HCT116 (cell line): ENCODE measurements around the gene MOCS2. TPM values are rescaled to one million over a fixed set of nuclear protein-coding genes. Genes with fewer than 3 reads are reported as not detected.

Experiments
- ATAC-seq: fragments of 200-7000 bp; cut with Tn5 transposase; 2 replicates; pipeline ENCODE4 v1.9.1; 2020; ENCODE audit warnings: mild to moderate bottlenecking, moderate library complexity
- BruUV-seq: library from RNA; stranded (reverse); fragments of 400-500 nt; replicated peaks from 2 replicates; lab custom pipeline; 2021; lab: Mats Ljungman, UMichigan
- CTCF ChIA-PET: fragments of 300-600 bp; sonication (Branson Sonifier 250); formaldehyde crosslinking; loops from one replicate; lab custom pipeline; 2021; ENCODE audit warnings: antibody characterized with exemption; lab: Charles Lee
- POLR2A ChIA-PET: fragments of 300-600, 350-600 bp; sonication (Branson Sonifier 250); formaldehyde crosslinking; loops from one replicate; lab custom pipeline; 2021; ENCODE audit warnings: antibody characterized with exemption; lab: Charles Lee
- RAD21 ChIA-PET, 2 experiments: fragments of 300-600 bp; sonication (Branson Sonifier 250); formaldehyde crosslinking; loops; one replicate each; lab custom pipeline; 2023; ENCODE audit warnings: low total read pairs in 2 of 2; ENCODE audit not compliant: uncharacterized antibody in 2 of 2, unreplicated experiment in 2 of 2, low non-redundant PET in 1 of 2; lab: Charles Lee
- DNase-seq: peaks from one replicate; pipeline ENCODE4 v3.0.0-alpha.2; 2010; ENCODE audit warnings: low read depth, low spot score
- H2AFZ ChIP-seq: fragments of 200-600 bp; shearing (Covaris generic), sonication (generic); 2 replicates; pipeline ENCODE4 v1.6.1; 2017; ENCODE audit warnings: low read depth, mixed run types, mixed read lengths, antibody characterized with exemption, low read length; ENCODE audit not compliant: poor library complexity, severe bottlenecking
- H3K27ac ChIP-seq: 2 replicates; pipeline ENCODE4 v1.5.1; 2012; ENCODE audit warnings: low read depth, low read length
- H3K27me3 ChIP-seq: fragments of 200-600 bp; sonication (generic); 2 replicates; pipeline ENCODE4 v1.6.1; 2016; ENCODE audit warnings: mixed run types, low read length, mixed read lengths; ENCODE audit not compliant: insufficient read depth
- H3K36me3 ChIP-seq, 2 experiments: fragments of 200-500 bp in 1 of 2; fragments of 200-600 bp in 1 of 2; sonication (Bioruptor generic) in 1 of 2; sonication (generic) in 1 of 2; 2 replicates each; pipeline versions ENCODE4 v1.5.1 to v1.6.1; 2014 to 2016; ENCODE audit warnings: low read length in 2 of 2, inconsistent platforms in 1 of 2, mixed read lengths in 1 of 2, mixed run types in 1 of 2; ENCODE audit not compliant: insufficient read depth in 2 of 2, control insufficient read depth in 1 of 2
- H3K4me1 ChIP-seq, 2 experiments: fragments of 200-600 bp in 1 of 2; sonication (generic) in 1 of 2; 2 replicates each; pipeline versions ENCODE4 v1.5.1 to v1.6.1; 2012 to 2017; ENCODE audit warnings: low read length in 2 of 2, inconsistent platforms in 1 of 2, mild to moderate bottlenecking in 1 of 2, mixed read lengths in 1 of 2, mixed run types in 1 of 2, moderate library complexity in 1 of 2; ENCODE audit not compliant: insufficient read depth in 2 of 2, control insufficient read depth in 1 of 2
- H3K4me2 ChIP-seq: fragments of 200-600 bp; sonication (generic); 2 replicates; pipeline ENCODE4 v1.6.1; 2017; ENCODE audit warnings: mixed run types, low read length, mixed read lengths
- H3K4me3 ChIP-seq, 2 experiments: fragments of 200-600 bp in 1 of 2; sonication (generic) in 1 of 2; replicated peaks in 1 of 2; 2 replicates each; pipeline ENCODE4 v1.5.1; 2011 to 2016; ENCODE audit warnings: low read length in 2 of 2, control low read depth in 1 of 2, low read depth in 1 of 2, mild to moderate bottlenecking in 1 of 2, mixed read lengths in 1 of 2, mixed run types in 1 of 2
- H3K79me2 ChIP-seq: fragments of 200-600 bp; sonication (generic); 2 replicates; pipeline ENCODE4 v1.6.1; 2017; ENCODE audit warnings: mild to moderate bottlenecking, mixed run types, low read length, moderate library complexity, mixed read lengths; ENCODE audit not compliant: insufficient read depth
- H3K9ac ChIP-seq: fragments of 200-600 bp; sonication (generic); 2 replicates; pipeline ENCODE4 v1.6.1; 2016; ENCODE audit warnings: low read length, mixed read lengths
- H3K9me2 ChIP-seq: fragments of 200-600 bp; sonication (generic), shearing (Covaris generic); 2 replicates; pipeline ENCODE4 v1.6.1; 2017; ENCODE audit warnings: mixed run types, mild to moderate bottlenecking, moderate library complexity; ENCODE audit not compliant: insufficient read depth
- H3K9me3 ChIP-seq, 2 experiments: fragments of 200-500 bp in 1 of 2; fragments of 200-600 bp in 1 of 2; sonication (Bioruptor generic) in 1 of 2; sonication (generic) in 1 of 2; 2 replicates each; pipeline ENCODE4 v1.6.1; 2014 to 2017; ENCODE audit warnings: low read length in 2 of 2, mixed read lengths in 2 of 2, inconsistent platforms in 1 of 2, low read depth in 1 of 2, mild to moderate bottlenecking in 1 of 2, mixed run types in 1 of 2, moderate library complexity in 1 of 2; ENCODE audit not compliant: control insufficient read depth in 1 of 2, insufficient read depth in 1 of 2
- H4K20me1 ChIP-seq: fragments of 200-600 bp; sonication (generic), shearing (Covaris generic); 2 replicates; pipeline ENCODE4 v1.6.1; 2017; ENCODE audit warnings: mixed run types, mild to moderate bottlenecking, moderate library complexity; ENCODE audit not compliant: insufficient read depth
- CEBPB ChIP-seq: IDR thresholded peaks from 2 replicates; pipeline ENCODE4 v1.6.1; 2012; ENCODE audit warnings: low read depth
- FOSL1 ChIP-seq: IDR thresholded peaks from 2 replicates; pipeline ENCODE4 v1.6.1; 2012; ENCODE audit warnings: low read depth
- MAX ChIP-seq: IDR thresholded peaks from 2 replicates; pipeline ENCODE4 v1.6.1; 2012
- POLR2AphosphoS5 ChIP-seq: IDR thresholded peaks from 2 replicates; pipeline ENCODE4 v1.6.1; 2011; ENCODE audit warnings: mild to moderate bottlenecking, low read depth, low read length, moderate library complexity
- REST ChIP-seq: IDR thresholded peaks from 2 replicates; pipeline ENCODE4 v1.6.1; 2012; ENCODE audit warnings: low read depth
- SRF ChIP-seq: IDR thresholded peaks from 2 replicates; pipeline ENCODE4 v1.6.1; 2012; ENCODE audit warnings: low read depth
- TCF7L2 ChIP-seq: IDR thresholded peaks from 2 replicates; pipeline ENCODE4 v1.7.0; 2011; ENCODE audit warnings: borderline replicate concordance, inconsistent platforms; ENCODE audit not compliant: insufficient read depth, insufficient read length; ENCODE audit errors: extremely low read depth
- ZBTB33 ChIP-seq: IDR thresholded peaks from 2 replicates; pipeline ENCODE4 v1.6.1; 2011; ENCODE audit warnings: mild to moderate bottlenecking, low read length, moderate library complexity; ENCODE audit not compliant: insufficient replicate concordance; ENCODE audit errors: extremely low read depth
- ZFX ChIP-seq: fragments of 450-650 bp; IDR thresholded peaks from 2 replicates; pipeline ENCODE4 v1.6.1; 2017
- ZNF274 ChIP-seq: fragments of 200-500 bp; sonication (Bioruptor generic); IDR thresholded peaks from 2 replicates; pipeline ENCODE4 v1.6.1; 2014; ENCODE audit warnings: mild to moderate bottlenecking, low read depth, low read length, inconsistent platforms
- intact Hi-C: fragments of 100-400 bp; cut with micrococcal nuclease; formaldehyde crosslinking; loops from 2 replicates; pipeline ENCODE4 v1.10.0; 2022
- total RNA-seq: library from RNA; stranded (reverse); gene quantifications from one replicate; pipeline ENCODE4 v1.2.1, GENCODE V29; 2021; ENCODE audit not compliant: unreplicated experiment
- TF ChIP-seq, protein P1 (sequence below): IDR thresholded peaks from 2 replicates; pipeline ENCODE4 v1.6.1; 2012

Gene MOCS2
- total RNA-seq, 1 experiment from 2014 or later: 34.0 TPM

DNA sequence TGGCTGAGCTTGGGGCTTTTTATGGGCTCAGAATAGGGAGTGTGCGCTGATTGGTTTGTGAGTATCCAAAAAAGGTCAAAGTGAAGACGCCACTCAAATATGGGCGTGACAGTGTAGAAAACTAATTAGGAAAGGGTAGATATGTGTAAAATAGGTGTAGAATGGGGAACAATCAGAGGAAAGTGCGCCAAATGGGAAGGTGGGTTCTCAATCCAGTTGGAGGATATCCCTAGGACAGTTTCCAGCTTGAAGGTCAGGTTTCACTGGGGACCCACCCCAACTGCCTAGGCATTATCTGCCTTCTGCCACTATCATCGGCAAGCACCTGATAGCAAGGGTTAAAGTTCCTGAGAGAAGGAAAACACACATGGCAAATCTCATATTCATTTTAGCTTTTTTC lies 9.3 kb upstream of the MOCS2 start:
- TF ChIP-seq REST (no peak), SRF (no peak), MAX (no peak), ZNF274 (no peak), ZBTB33 (no peak), FOSL1 (no peak), ZFX (no peak), TCF7L2 (no peak), POLR2AphosphoS5 (no peak), CEBPB (no peak)
- TF ChIP-seq, protein P1, sequence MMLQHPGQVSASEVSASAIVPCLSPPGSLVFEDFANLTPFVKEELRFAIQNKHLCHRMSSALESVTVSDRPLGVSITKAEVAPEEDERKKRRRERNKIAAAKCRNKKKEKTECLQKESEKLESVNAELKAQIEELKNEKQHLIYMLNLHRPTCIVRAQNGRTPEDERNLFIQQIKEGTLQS: no peak
- H3K4me2 ChIP-seq: no peak overlapping the region
- H3K9me3 ChIP-seq: no peaks in the 10 kb centered on the region
- H3K9me2 ChIP-seq: no peaks in the 10 kb centered on the region
- H3K4me3 ChIP-seq: no peak overlapping the region
- POLR2A ChIA-PET: no interaction called here
- CTCF ChIA-PET: interaction anchor here (1.9 kb wide), 1 partner anchor 9 kb away, joined by 4 read pairs; the partner anchor contains the start of gene MOCS2
- H3K27me3 ChIP-seq: no peaks in the 10 kb centered on the region
- intact Hi-C loops: no loop called here
- RAD21 ChIA-PET: no interaction called here
- H2AFZ ChIP-seq: no peak overlapping the region
- DNase-seq: no peak
- no peak overlapping the region for H3K27ac ChIP-seq
- H4K20me1 ChIP-seq: no peaks in the 10 kb centered on the region
- no peaks in the 10 kb centered on the region for H3K4me1 ChIP-seq
- no peaks in the 10 kb centered on the region for H3K36me3 ChIP-seq
- BruUV-seq: no TSS peak
- no peak for ATAC-seq
- no peaks in the 10 kb centered on the region for H3K79me2 ChIP-seq
- no peak overlapping the region for H3K9ac ChIP-seq
